ENCODE measurements around the gene GCNA. TPM values are rescaled to one million over a fixed set of nuclear protein-coding genes. Genes with fewer than 3 reads are reported as not detected.
A peak's percentile ranks its signal among the peaks of the same experiment; 100 is the strongest.

GCNA gene
- polyA plus RNA-seq, 1 of the 3 experiments (the other 2 are of a cell fraction) = 1.8 TPM

GRCh38 chrX:71579990-71580380 is 1.7 kb downstream of the GCNA start:
- H3K4me2 ChIP-seq = no peak overlapping the region
- DNase-seq = peak; percentile 23
- no peak overlapping the region for H2AFZ ChIP-seq (ENCODE audit: low read depth)
- no peak overlapping the region for H3K27ac ChIP-seq (ENCODE audit: low read depth in 2 of 2, low read length in 1 of 2)
- ChIA-PET CTCF (no interaction called here), POLR2A (no interaction called here)
- H3K79me2 ChIP-seq (ENCODE audit: insufficient read depth) = no peaks in the 10 kb centered on the region
- no peaks in the 10 kb centered on the region for H3K9me3 ChIP-seq
- TF ChIP-seq GATA2 (CRISPR knock-in tag; IDR thresholded peaks at IDR 0.05) = no peak
- TF ChIP-seq EZH2phosphoT487 (IDR thresholded peaks at IDR 0.05; ENCODE audit: borderline replicate concordance, low read depth) = no peak
- no peak for TF ChIP-seq MAX (IDR thresholded peaks at IDR 0.05; ENCODE audit: low read depth)
- TF ChIP-seq ELF1 (IDR thresholded peaks at IDR 0.05) = no peak
- TF ChIP-seq RAD21 (IDR thresholded peaks at IDR 0.05; ENCODE audit: low read length) = no peak
- TF ChIP-seq CTCF (IDR thresholded peaks at IDR 0.05) = no peak
- H4K20me1 ChIP-seq (ENCODE audit: insufficient read depth) = no peaks in the 10 kb centered on the region
- WGBS (ENCODE audit: low lambda C conversion rate) = 63% methylated on average over 7 of the region's 7 CpGs
- H3K9ac ChIP-seq = no peak overlapping the region
- H3K36me3 ChIP-seq (replicated peaks in 1 of 2; ENCODE audit: control insufficient read depth in 1 of 2, insufficient read depth in 2 of 2, low read length in 1 of 2) = peaks cover 4 to 16% of the 10 kb centered on the region in 2 experiments
- H3K27me3 ChIP-seq (ENCODE audit: insufficient read depth) = peaks cover 11% of the 10 kb centered on the region; the same call in 1 of the 2 replicates
- H3F3A ChIP-seq (replicated peaks; ENCODE audit: insufficient read depth) = peaks cover 11% of the 10 kb centered on the region
- no peak overlapping the region for H3K4me3 ChIP-seq (ENCODE audit: low read depth in 2 of 2, low read length in 1 of 2)
- H3K4me1 ChIP-seq (ENCODE audit: control insufficient read depth in 1 of 2, insufficient read depth in 2 of 2, low read depth in 1 of 2, low read length in 1 of 2) = no peaks in the 10 kb centered on the region
- no peaks in the 10 kb centered on the region for H3K9me2 ChIP-seq

GRCh38 chrX:71581210-71581609 is 3.0 kb downstream of the GCNA start:
- Histone ChIP-seq H3F3A (replicated peaks; ENCODE audit: insufficient read depth) (no peaks in the 10 kb centered on the region), H3K4me1 (ENCODE audit: control insufficient read depth in 1 of 2, insufficient read depth in 2 of 2, low read depth in 1 of 2, low read length in 1 of 2) (no peaks in the 10 kb centered on the region), H3K4me3 (ENCODE audit: low read depth in 2 of 2, low read length in 1 of 2) (no peak overlapping the region), H3K9me3 (no peaks in the 10 kb centered on the region), H3K36me3 (replicated peaks in 1 of 2; ENCODE audit: control insufficient read depth in 1 of 2, insufficient read depth in 2 of 2, low read length in 1 of 2) (peaks cover 0 to 10% of the 10 kb centered on the region in 2 experiments), H4K20me1 (ENCODE audit: insufficient read depth) (no peaks in the 10 kb centered on the region), H3K79me2 (ENCODE audit: insufficient read depth) (no peaks in the 10 kb centered on the region), H2AFZ (ENCODE audit: low read depth) (no peak overlapping the region), H3K27ac (ENCODE audit: low read depth in 2 of 2, low read length in 1 of 2) (no peak overlapping the region), H3K9ac (no peak overlapping the region), H3K27me3 (ENCODE audit: insufficient read depth) (peaks cover 7% of the 10 kb centered on the region; the same call in 1 of the 2 replicates), H3K4me2 (no peak overlapping the region), H3K9me2 (no peaks in the 10 kb centered on the region)
- TF ChIP-seq YY1 (IDR thresholded peaks at IDR 0.05; ENCODE audit: low read depth) (no peak), RXRA (IDR thresholded peaks at IDR 0.05; ENCODE audit: borderline replicate concordance, low read depth) (no peak), JUND (IDR thresholded peaks at IDR 0.05) (no peak), PBX3 (IDR thresholded peaks at IDR 0.05) (no peak), POLR2AphosphoS5 (IDR thresholded peaks at IDR 0.05; ENCODE audit: low read depth, low read length) (no peak), USF1 (IDR thresholded peaks at IDR 0.05; ENCODE audit: borderline replicate concordance, low read depth) (no peak), TEAD4 (IDR thresholded peaks at IDR 0.05; ENCODE audit: borderline replicate concordance, insufficient read depth) (no peak), USF2 (IDR thresholded peaks at IDR 0.05; ENCODE audit: borderline replicate concordance, low read depth, low read length) (no peak), RFX5 (IDR thresholded peaks at IDR 0.05; ENCODE audit: low read length) (no peak)
- WGBS (ENCODE audit: low lambda C conversion rate) = 46% methylated on average over 5 of the region's 5 CpGs
- CTCF ChIA-PET = interaction anchor here (1.1 kb wide), 1 partner anchor 26 kb away, joined by 4 read pairs; no protein-coding TSS in a partner anchor
- POLR2A ChIA-PET = no interaction called here
- no peak for DNase-seq
